Dermis lymphatic vessel endothelial cell (primary cell): ENCODE data around the gene MORN5. TPM values are rescaled to one million over a fixed set of nuclear protein-coding genes. Genes with fewer than 3 reads are reported as not detected.

Source experiments
- total RNA-seq: library from RNA; depleted of rRNA; stranded (reverse); fragments of >200 nt; gene quantifications from 2 replicates; pipeline ENCODE4 v1.2.1, GENCODE V29; 2014

Gene MORN5
- total RNA-seq, result not detected in 2 replicates

GRCh38 chr9:122159026-122159924, at the start of gene MORN5, which contains the start of gene NDUFA8:
MORN5 (plus strand) TSS chr9:122159908; CDS start chr9:122159973, 65 bp downstream.
NDUFA8 (minus strand) TSS chr9:122159779; CDS start chr9:122159677, 102 bp downstream.

GRCh38 chr9:122228568-122229484, 69.1 kb downstream of the MORN5 start, which contains the start of gene LHX6:
LHX6 (minus strand) TSS chr9:122228957; CDS start chr9:122228740, 217 bp downstream.

Other genes with a start within 250 kb of the MORN5 start
- gene TTLL11, start 66.6 kb upstream of the MORN5 start, total RNA-seq, result 1.6 and 2.7 TPM in 2 replicates
- 29.9 and 38.8 TPM in 2 replicates for gene NDUFA8, start 129 bp upstream of the MORN5 start, total RNA-seq
- 0.09 and 0.22 TPM in 2 replicates for gene LHX6, start 69.0 kb downstream of the MORN5 start, total RNA-seq
- gene RBM18, start 104.9 kb downstream of the MORN5 start, total RNA-seq, result 4.2 and 7.6 TPM in 2 replicates
- gene MRRF, start 105.0 kb downstream of the MORN5 start, total RNA-seq, result 34.5 and 43.1 TPM in 2 replicates
- 0.76 and 1.5 TPM in 2 replicates for gene PTGS1, start 211.1 kb downstream of the MORN5 start, total RNA-seq